Colonic mucosa (tissue), 4 donors: ENCODE data around the gene SMTNL1. TPM values are rescaled to one million over a fixed set of nuclear protein-coding genes. Genes with fewer than 3 reads are reported as not detected.

Experiments
- DNase-seq: peaks from one replicate; pipeline ENCODE4 v3.0.0-alpha.2; 2020
- H3K27ac ChIP-seq: fragments of 200-600 bp; one replicate; pipeline ENCODE4 v1.8.0; 2021
- H3K27me3 ChIP-seq: fragments of 200-600 bp; one replicate; pipeline ENCODE4 v1.8.0; 2021
- H3K36me3 ChIP-seq: fragments of 200-600 bp; one replicate; pipeline ENCODE4 v1.8.0; 2021
- H3K4me1 ChIP-seq: fragments of 200-600 bp; one replicate; pipeline ENCODE4 v1.8.0; 2021; ENCODE audit warnings: mild to moderate bottlenecking
- H3K4me3 ChIP-seq: fragments of 200-600 bp; one replicate; pipeline ENCODE4 v1.8.0; 2021
- H3K9ac ChIP-seq, 2 donors: one replicate each; pipeline ENCODE4 v1.7.0; 2013; ENCODE audit warnings: control low read depth in 2 of 2, low read depth in 2 of 2, low read length in 2 of 2
- H3K9me3 ChIP-seq: fragments of 200-600 bp; one replicate; pipeline ENCODE4 v1.8.0; 2021
- intact Hi-C: fragments of 100-400 bp; cut with DNase I; formaldehyde crosslinking; loops from one replicate; pipeline ENCODE4 v1.14.1; 2022
- total RNA-seq, 2 donors: library from RNA; stranded (reverse); fragmentation: NEBNext Ultra II Directional in 1 of 2; extraction: Animal tissue kit (Norgen Biotek cat#: 25700) in 1 of 2; gene quantifications; one replicate each; pipeline ENCODE4 v1.2.1, GENCODE V29; 2021
- TF ChIP-seq, protein P1 (sequence below): fragments of 200-600 bp; IDR thresholded peaks from one replicate; pipeline ENCODE4 v1.8.0; 2022; ENCODE audit warnings: antibody characterized with exemption, mild to moderate bottlenecking
- donor health status: healthy.
- donor health status: DM: no; HTN: no; CAD: no.
- donor health status: DM: no; HTN: no; CAD: no.

SMTNL1 gene, protein sequence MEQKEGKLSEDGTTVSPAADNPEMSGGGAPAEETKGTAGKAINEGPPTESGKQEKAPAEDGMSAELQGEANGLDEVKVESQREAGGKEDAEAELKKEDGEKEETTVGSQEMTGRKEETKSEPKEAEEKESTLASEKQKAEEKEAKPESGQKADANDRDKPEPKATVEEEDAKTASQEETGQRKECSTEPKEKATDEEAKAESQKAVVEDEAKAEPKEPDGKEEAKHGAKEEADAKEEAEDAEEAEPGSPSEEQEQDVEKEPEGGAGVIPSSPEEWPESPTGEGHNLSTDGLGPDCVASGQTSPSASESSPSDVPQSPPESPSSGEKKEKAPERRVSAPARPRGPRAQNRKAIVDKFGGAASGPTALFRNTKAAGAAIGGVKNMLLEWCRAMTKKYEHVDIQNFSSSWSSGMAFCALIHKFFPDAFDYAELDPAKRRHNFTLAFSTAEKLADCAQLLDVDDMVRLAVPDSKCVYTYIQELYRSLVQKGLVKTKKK
- not detected for total RNA-seq

- Histone ChIP-seq H3K36me3 (no peaks in the 10 kb centered on the region), H3K9me3 (no peaks in the 10 kb centered on the region), H3K27ac (no peak within 1 kb of the TSS), H3K9ac (no peak within 1 kb of the TSS), H3K27me3 (no peaks in the 10 kb centered on the region), H3K4me1 (no peaks in the 10 kb centered on the region), H3K4me3 (no peak within 1 kb of the TSS)
- intact Hi-C loops = loop anchor here (10.0 kb wide), 1 partner anchor 108 kb away; the partner anchor contains the start of gene YPEL4
- TF ChIP-seq, protein P1, sequence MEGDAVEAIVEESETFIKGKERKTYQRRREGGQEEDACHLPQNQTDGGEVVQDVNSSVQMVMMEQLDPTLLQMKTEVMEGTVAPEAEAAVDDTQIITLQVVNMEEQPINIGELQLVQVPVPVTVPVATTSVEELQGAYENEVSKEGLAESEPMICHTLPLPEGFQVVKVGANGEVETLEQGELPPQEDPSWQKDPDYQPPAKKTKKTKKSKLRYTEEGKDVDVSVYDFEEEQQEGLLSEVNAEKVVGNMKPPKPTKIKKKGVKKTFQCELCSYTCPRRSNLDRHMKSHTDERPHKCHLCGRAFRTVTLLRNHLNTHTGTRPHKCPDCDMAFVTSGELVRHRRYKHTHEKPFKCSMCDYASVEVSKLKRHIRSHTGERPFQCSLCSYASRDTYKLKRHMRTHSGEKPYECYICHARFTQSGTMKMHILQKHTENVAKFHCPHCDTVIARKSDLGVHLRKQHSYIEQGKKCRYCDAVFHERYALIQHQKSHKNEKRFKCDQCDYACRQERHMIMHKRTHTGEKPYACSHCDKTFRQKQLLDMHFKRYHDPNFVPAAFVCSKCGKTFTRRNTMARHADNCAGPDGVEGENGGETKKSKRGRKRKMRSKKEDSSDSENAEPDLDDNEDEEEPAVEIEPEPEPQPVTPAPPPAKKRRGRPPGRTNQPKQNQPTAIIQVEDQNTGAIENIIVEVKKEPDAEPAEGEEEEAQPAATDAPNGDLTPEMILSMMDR = no peak
- no peak for DNase-seq
Observed at GRCh38 chr11:57536947-57537619, at the start of gene SMTNL1. Gene SMTNL1 (plus strand): TSS chr11:57537595. CDS start chr11:57542643, 5,048 bp downstream.

DNA sequence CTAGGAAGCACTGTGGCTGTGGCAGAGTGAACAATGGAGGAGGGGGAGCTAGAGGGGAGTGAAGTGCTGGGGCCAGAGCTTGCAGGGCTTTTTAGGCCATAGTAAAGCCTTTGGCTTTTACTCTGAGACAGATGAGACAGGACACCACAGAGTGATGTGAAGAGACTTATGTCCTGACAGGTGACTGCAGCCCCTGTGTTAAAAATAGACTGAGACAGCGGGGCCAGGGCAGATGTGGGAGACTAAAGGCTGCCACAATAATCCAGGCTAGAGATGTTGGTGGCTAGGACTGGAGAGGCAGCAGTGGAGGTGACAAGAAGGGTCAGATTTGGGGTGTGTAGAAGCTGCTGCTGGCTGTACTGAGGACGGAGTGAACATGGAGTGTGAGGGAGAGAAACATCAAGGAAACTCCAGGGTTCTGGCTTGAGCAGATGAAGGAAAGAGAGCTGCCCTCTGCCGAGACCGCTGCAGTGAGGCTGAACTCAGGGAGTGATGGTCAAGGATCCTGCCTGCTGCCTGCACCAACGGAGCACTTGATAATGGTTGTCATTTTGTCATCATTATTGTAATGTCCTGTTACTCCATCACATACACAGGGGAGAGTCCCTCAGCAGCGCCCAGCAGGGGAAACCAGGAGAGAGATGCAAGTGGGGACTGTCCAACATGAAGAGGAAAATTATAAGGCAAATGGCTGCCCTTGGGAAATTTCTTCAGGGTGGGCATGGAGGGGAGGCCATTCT, 49.3 kb upstream of the SMTNL1 start:
- Histone ChIP-seq H3K4me1 (no peaks in the 10 kb centered on the region), H3K4me3 (no peak overlapping the region), H3K9me3 (no peaks in the 10 kb centered on the region), H3K27ac (no peak overlapping the region), H3K27me3 (peaks cover 4% of the 10 kb centered on the region), H3K36me3 (no peaks in the 10 kb centered on the region), H3K9ac (no peak overlapping the region)
- TF ChIP-seq, protein P1 = no peak
- no peak for DNase-seq
- intact Hi-C loops = no loop called here

GRCh38 chr11:57490456-57491248, 46.7 kb upstream of the SMTNL1 start:
- TF ChIP-seq, protein P1 = no peak
- no peaks in the 10 kb centered on the region for H3K36me3 ChIP-seq
- intact Hi-C loops = no loop called here

DNA sequence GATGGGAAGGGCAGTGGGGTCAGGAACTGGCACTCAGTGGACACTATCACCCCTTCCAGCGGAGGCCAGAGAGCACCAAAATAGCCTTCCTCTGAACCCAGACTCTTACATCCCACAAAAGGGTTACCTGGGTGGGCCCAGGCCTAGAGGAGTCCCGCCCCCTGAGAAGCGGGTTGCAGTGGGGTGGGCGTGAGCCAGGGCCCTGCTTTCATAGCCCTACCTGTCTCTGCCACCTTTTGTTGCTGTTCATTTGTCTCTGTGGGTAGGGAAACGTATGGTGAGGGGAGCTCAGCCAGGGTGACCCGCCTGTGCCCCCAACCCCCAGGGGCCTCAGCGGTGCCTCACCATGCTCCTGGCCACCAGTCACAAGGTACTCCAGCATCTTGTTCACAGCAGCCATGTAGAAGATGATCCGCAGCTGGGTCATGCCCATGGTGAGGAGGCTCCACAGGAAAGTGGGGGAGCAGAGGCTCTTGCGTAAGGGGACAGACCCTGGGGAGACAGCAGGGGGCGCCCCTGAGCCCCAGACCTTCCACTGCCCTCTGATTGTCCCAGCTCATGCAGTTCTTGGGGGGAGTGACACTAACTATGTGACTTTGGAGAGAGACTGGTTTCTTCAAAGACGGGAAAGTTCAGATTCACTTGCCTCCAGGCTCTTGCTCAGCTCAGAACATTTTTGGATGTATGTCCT, 45.9 kb upstream of the SMTNL1 start:
- Histone ChIP-seq H3K27ac (no peak overlapping the region), H3K27me3 (no peaks in the 10 kb centered on the region), H3K9ac (no peak overlapping the region), H3K4me1 (no peaks in the 10 kb centered on the region), H3K36me3 (no peaks in the 10 kb centered on the region), H3K4me3 (no peak overlapping the region), H3K9me3 (no peaks in the 10 kb centered on the region)
- peak; percentile 53 for DNase-seq
- intact Hi-C loops = no loop called here
- TF ChIP-seq, protein P1 = peak; percentile 59

More at GRCh38 chr11:57490456-57491248, 46.7 kb upstream of the SMTNL1 start:
- no peaks in the 10 kb centered on the region for H3K9me3 ChIP-seq
- H3K4me3 ChIP-seq = no peak overlapping the region
- no peaks in the 10 kb centered on the region for H3K4me1 ChIP-seq
- no peak for DNase-seq
- H3K27ac ChIP-seq = no peak overlapping the region
- H3K9ac ChIP-seq = no peak overlapping the region
- H3K27me3 ChIP-seq = no peaks in the 10 kb centered on the region
